Natural killer cell treated with Interleukin-12 subunit alpha and Interleukin-12 subunit beta and Interleukin-15 and Interleukin-18, amount 100 ng/mL, for 72 hours (primary cell): ENCODE results near the gene NEK6. TPM values are rescaled to one million over a fixed set of nuclear protein-coding genes. Genes with fewer than 3 reads are reported as not detected.
"Not testable (repeated sequence)": the region's sequence is repeated elsewhere in the genome, so short reads cannot be mapped to it uniquely, and the experiment has no call there.

Experiments used
- ATAC-seq, 2 donors: fragments of 150-1000 bp; cut with Tn5 transposase in 1 of 2; sonication (Bioruptor Pico), chemical (Tn5 transposase) in 1 of 2; 2 replicates each; pipeline ENCODE4 v1.10.0; 2021
- DNase-seq: peaks from one replicate; pipeline ENCODE4 v3.0.0; 2022; ENCODE audit warnings: low spot score
- H3K27ac Mint-ChIP-seq, 2 donors: 1 replicate in 1 of 2; 2 replicates in 1 of 2; pipeline ENCODE4 v1.8.0; 2022; ENCODE audit warnings: mixed read lengths in 2 of 2, mild to moderate bottlenecking in 1 of 2, moderate library complexity in 1 of 2
- H3K27me3 Mint-ChIP-seq, 2 donors: 1 replicate in 1 of 2; 2 replicates in 1 of 2; pipeline ENCODE4 v1.8.0; 2022; ENCODE audit warnings: mixed read lengths in 2 of 2
- H3K36me3 Mint-ChIP-seq: one replicate; pipeline ENCODE4 v1.8.0; 2022; ENCODE audit warnings: mixed read lengths
- H3K4me1 Mint-ChIP-seq, 2 donors: 1 replicate in 1 of 2; 2 replicates in 1 of 2; pipeline ENCODE4 v1.8.0; 2022; ENCODE audit warnings: low read depth in 2 of 2, mixed read lengths in 2 of 2, mild to moderate bottlenecking in 1 of 2
- H3K4me3 Mint-ChIP-seq: one replicate; pipeline ENCODE4 v1.8.0; 2022; ENCODE audit warnings: mixed read lengths
- H3K9me3 Mint-ChIP-seq: 2 replicates; pipeline ENCODE4 v1.8.0; 2022; ENCODE audit warnings: mixed read lengths
- total RNA-seq, 2 donors: library from RNA; stranded (reverse); gene quantifications; one replicate each; pipeline ENCODE4 v1.2.3, GENCODE V29; 2022

Gene NEK6
- total RNA-seq, 2 donors from 2014 or later: 11.4 to 38.7 TPM

GRCh38 chr9:124242331-124243194, 15.2 kb upstream of the NEK6 start:
- Mint-ChIP-seq H3K27me3 (peaks cover 0 to 5% of the 10 kb centered on the region in 2 donors), H3K4me3 (no peak overlapping the region), H3K4me1 (peaks cover 24 to 34% of the 10 kb centered on the region in 2 donors), H3K9me3 (no peaks in the 10 kb centered on the region), H3K36me3 (no peaks in the 10 kb centered on the region), H3K27ac (no peak overlapping the region)
- no peak for ATAC-seq
- peak; percentile 57 for DNase-seq

- H3K4me3 Mint-ChIP-seq: not testable (repeated sequence)
These were observed 10.4 kb upstream of the NEK6 start for GRCh38 chr9:124247393-124247792.

DNA sequence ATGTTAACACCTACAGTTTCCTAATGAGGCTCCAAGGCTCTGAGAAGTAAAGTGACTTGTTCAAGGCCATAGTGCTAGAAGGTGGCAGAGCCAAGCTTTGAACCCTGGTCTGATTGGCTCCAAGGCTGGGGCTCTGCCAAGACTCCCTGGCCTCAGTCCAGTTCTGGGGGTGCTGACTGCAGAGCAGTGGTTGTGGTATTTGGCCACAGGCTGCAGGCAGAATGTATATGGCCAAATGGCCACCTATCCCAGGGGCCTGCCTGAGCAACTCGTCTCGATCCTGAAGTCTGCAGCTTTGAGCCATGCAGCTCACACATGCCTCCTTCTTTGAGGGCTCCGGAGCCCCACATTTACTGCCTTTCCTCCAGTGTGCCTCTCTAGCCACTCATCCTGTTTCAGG, 9.7 kb upstream of the NEK6 start:
- H3K4me1 Mint-ChIP-seq: peaks cover 7 to 13% of the 10 kb centered on the region in 2 donors
- no peak for ATAC-seq
- H3K9me3 Mint-ChIP-seq: no peaks in the 10 kb centered on the region
- H3K4me3 Mint-ChIP-seq: no peak overlapping the region
- DNase-seq: peak; percentile 32
- peak overlapping the region in 1 of 2 donors; percentile 14 for H3K27ac Mint-ChIP-seq
- H3K27me3 Mint-ChIP-seq: no peaks in the 10 kb centered on the region
- no peaks in the 10 kb centered on the region for H3K36me3 Mint-ChIP-seq

More at GRCh38 chr9:124247393-124247792, 10.4 kb upstream of the NEK6 start:
- DNase-seq (peak; percentile 15), ATAC-seq (peak; percentile 37 to 50)
- H3K27me3 Mint-ChIP-seq, H3K36me3 Mint-ChIP-seq, H3K9me3 Mint-ChIP-seq, H3K27ac Mint-ChIP-seq: not testable (repeated sequence)
- H3K4me1 Mint-ChIP-seq: peaks cover 9 to 13% of the 10 kb centered on the region in 2 donors

DNA sequence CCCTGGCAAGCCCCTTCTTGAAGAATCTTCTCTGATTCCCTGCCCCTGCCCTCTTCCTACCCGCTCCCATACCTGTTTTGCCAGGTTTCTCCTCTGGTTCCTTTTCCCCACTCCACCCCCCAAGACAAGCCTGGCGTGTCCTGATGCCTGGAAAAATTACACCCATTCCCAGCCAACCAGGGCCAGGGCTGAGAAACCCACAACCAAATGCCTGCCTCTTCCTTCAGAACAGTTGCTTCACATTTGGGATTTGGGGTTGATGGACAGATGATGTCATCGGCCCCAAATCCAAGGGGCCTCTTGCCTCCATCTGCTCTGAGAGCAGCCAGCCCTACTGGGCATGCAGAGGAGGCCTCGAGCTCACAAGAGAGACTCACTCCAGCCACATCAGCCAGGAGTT, 8.8 kb upstream of the NEK6 start:
- no peak overlapping the region for H3K27ac Mint-ChIP-seq
- no peaks in the 10 kb centered on the region for H3K27me3 Mint-ChIP-seq
- H3K36me3 Mint-ChIP-seq: no peaks in the 10 kb centered on the region
- no peak for ATAC-seq
- peaks cover 10 to 17% of the 10 kb centered on the region in 2 donors for H3K4me1 Mint-ChIP-seq
- DNase-seq: peak; percentile 5
- no peaks in the 10 kb centered on the region for H3K9me3 Mint-ChIP-seq
- H3K4me3 Mint-ChIP-seq: no peak overlapping the region

DNA sequence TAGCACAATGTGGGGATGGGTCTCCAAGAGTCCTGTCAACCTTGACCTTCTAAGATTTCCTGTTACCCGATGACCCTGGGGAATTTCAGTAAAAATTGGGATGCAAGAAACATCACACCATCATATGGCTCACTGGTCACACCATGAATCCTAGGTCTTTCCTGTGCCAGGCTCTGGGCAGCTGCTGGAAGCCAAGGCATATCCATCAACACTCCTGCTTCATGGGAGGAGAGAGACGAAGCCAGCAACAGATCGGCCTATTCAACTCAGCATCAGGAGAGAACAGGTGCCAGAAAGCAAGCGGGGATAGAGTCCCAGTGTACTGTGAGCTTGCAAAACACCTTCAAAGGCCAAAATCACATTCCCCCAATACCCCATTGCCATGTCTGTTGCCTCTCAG, 6.5 kb upstream of the NEK6 start:
- DNase-seq (peak; percentile 12), ATAC-seq (no peak)
- peaks cover 25 to 32% of the 10 kb centered on the region in 2 donors for H3K4me1 Mint-ChIP-seq
- peak overlapping the region; percentile 11 to 13 for H3K27ac Mint-ChIP-seq
- no peak overlapping the region for H3K4me3 Mint-ChIP-seq
- H3K9me3 Mint-ChIP-seq: no peaks in the 10 kb centered on the region
- H3K27me3 Mint-ChIP-seq: no peaks in the 10 kb centered on the region
- H3K36me3 Mint-ChIP-seq: no peaks in the 10 kb centered on the region

GRCh38 chr9:124251605-124252378, 6.0 kb upstream of the NEK6 start:
- DNase-seq: peak; percentile 20

GRCh38 chr9:124252878-124253277, 4.9 kb upstream of the NEK6 start:
- H3K4me1 Mint-ChIP-seq: peaks cover 30 to 42% of the 10 kb centered on the region in 2 donors
- ATAC-seq, H3K36me3 Mint-ChIP-seq, H3K27me3 Mint-ChIP-seq, H3K27ac Mint-ChIP-seq, H3K4me3 Mint-ChIP-seq, H3K9me3 Mint-ChIP-seq: not testable (repeated sequence)
- DNase-seq: peak; percentile 40

More at GRCh38 chr9:124251605-124252378, 6.0 kb upstream of the NEK6 start:
- H3K9me3 Mint-ChIP-seq: no peaks in the 10 kb centered on the region
- H3K27ac Mint-ChIP-seq: peak overlapping the region; percentile 11 to 13
- no peaks in the 10 kb centered on the region for H3K36me3 Mint-ChIP-seq
- no peak for ATAC-seq
- no peaks in the 10 kb centered on the region for H3K27me3 Mint-ChIP-seq
- no peak overlapping the region for H3K4me3 Mint-ChIP-seq
- H3K4me1 Mint-ChIP-seq: peaks cover 26 to 38% of the 10 kb centered on the region in 2 donors

- Mint-ChIP-seq H3K9me3 (no peaks in the 10 kb centered on the region), H3K27ac (peak overlapping the region in 1 of 2 donors; percentile 65), H3K4me3 (peak overlapping the region; percentile 45), H3K4me1 (peaks cover 40 to 53% of the 10 kb centered on the region in 2 donors), H3K36me3 (no peaks in the 10 kb centered on the region), H3K27me3 (no peaks in the 10 kb centered on the region)
- DNase-seq (peak; percentile 82), ATAC-seq (peak; percentile 88 to 90)
These were observed 3.5 kb upstream of the NEK6 start for GRCh38 chr9:124254261-124254682.

GRCh38 chr9:124255222-124255621, 2.5 kb upstream of the NEK6 start:
- no peaks in the 10 kb centered on the region for H3K27me3 Mint-ChIP-seq
- peak overlapping the region; percentile 43 for H3K4me3 Mint-ChIP-seq
- no peaks in the 10 kb centered on the region for H3K36me3 Mint-ChIP-seq
- no peaks in the 10 kb centered on the region for H3K9me3 Mint-ChIP-seq
- ATAC-seq (no peak), DNase-seq (peak; percentile 53)
- peaks cover 46 to 62% of the 10 kb centered on the region in 2 donors for H3K4me1 Mint-ChIP-seq
- peak overlapping the region in 1 of 2 donors; percentile 21 for H3K27ac Mint-ChIP-seq

DNA sequence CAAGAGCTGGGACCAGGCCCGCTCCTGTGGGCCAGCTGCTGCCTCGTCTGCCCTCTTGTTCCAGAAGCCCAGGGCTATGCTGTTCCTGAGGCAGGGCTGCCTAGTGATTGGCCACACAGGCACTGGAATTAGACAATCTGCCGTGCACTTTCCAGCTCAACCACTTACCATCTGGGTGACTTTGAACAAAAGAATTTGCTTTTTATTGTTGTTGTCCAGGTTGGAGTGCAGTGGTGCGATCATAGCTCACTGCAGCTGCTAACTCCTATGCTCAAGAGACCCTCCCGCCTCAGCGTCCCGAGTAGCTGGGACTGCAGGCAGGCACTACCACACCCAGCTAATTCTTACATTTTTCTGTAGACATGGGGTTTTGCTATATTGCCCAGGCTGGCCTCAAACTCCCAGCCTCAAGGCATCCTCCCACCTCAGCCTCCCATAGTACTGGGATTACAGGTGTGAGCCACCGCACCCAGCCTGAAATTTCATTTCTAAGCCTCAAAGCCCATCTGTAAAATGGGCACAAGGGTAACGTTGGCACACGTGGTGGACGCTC, 1.2 kb upstream of the NEK6 start:
- peaks cover 57 to 69% of the 10 kb centered on the region in 2 donors for H3K4me1 Mint-ChIP-seq
- H3K4me3 Mint-ChIP-seq: peak overlapping the region; percentile 93
- no peaks in the 10 kb centered on the region for H3K36me3 Mint-ChIP-seq
- no peak for ATAC-seq
- no peak for DNase-seq
- H3K27ac Mint-ChIP-seq: peak overlapping the region; percentile 68 to 89
- no peaks in the 10 kb centered on the region for H3K27me3 Mint-ChIP-seq
- H3K9me3 Mint-ChIP-seq: no peaks in the 10 kb centered on the region

DNA sequence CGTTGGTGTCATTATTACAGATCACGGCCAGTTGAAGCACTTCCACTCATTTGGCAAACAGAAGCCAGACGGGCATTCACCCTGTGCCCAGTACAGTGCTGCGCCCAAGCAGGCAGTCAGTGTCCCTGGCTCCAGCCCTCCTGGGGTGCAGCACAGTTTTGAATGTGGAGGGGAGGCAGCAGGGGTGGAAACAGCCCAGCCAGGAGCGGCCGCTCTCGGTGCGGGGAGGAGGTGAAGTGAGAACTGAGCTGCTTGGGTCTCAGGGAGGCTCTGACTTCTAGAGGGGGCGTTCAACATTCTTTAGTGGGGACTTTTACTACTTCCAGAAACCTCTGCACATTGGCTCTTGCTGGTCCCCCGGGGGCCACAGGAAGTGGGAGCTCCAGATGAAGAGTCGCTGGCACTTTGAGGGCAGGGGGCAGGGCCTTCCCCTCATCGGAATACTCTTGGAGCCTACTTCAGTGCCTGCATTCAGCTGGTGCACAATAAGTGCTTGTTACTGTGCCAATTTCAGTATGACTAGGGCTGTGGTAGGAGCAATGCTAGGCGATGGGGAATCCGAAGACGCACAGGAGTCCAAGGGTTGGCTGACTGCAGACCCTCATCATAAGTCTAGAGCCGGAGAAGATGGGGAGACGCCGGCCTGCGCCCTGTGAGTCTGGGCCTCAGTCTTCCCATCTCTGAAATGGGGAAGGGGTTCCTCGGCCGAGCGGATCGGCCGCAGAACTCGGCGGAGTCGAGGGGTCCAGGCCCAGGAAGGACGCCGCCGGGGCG, 492 bp upstream of the NEK6 start:
- no peaks in the 10 kb centered on the region for H3K36me3 Mint-ChIP-seq
- peak overlapping the region; percentile 68 to 89 for H3K27ac Mint-ChIP-seq
- peak overlapping the region; percentile 93 for H3K4me3 Mint-ChIP-seq
- H3K4me1 Mint-ChIP-seq: peaks cover 61 to 71% of the 10 kb centered on the region in 2 donors
- ATAC-seq: no peak
- peak; percentile 46 for DNase-seq
- no peaks in the 10 kb centered on the region for H3K9me3 Mint-ChIP-seq
- no peaks in the 10 kb centered on the region for H3K27me3 Mint-ChIP-seq

GRCh38 chr9:124258607-124259157, 933 bp downstream of the NEK6 start:
- H3K27ac Mint-ChIP-seq: peak overlapping the region; percentile 71 to 80
- peak in 1 of 2 donors; percentile 1 for ATAC-seq
- peak; percentile 61 for DNase-seq
- peaks cover 61 to 70% of the 10 kb centered on the region in 2 donors for H3K4me1 Mint-ChIP-seq
- peak overlapping the region; percentile 90 for H3K4me3 Mint-ChIP-seq
- no peaks in the 10 kb centered on the region for H3K36me3 Mint-ChIP-seq
- H3K9me3 Mint-ChIP-seq: no peaks in the 10 kb centered on the region
- no peaks in the 10 kb centered on the region for H3K27me3 Mint-ChIP-seq
